MM.1S (cell line): ENCODE data around the gene ANXA2.
A peak's percentile ranks its signal among the peaks of the same experiment; 100 is the strongest.

Experiments used
- DNase-seq: peaks from one replicate; pipeline ENCODE4 v3.0.0-alpha.2; 2015
- H2AFZ ChIP-seq: fragments of 300-600 bp; sonication (generic); 2 replicates; pipeline ENCODE4 v1.6.0; 2016; ENCODE audit warnings: antibody characterized with exemption, low read length
- H3F3A ChIP-seq: fragments of 300-600 bp; sonication (generic); 2 replicates; pipeline ENCODE4 v1.6.1; 2016; ENCODE audit warnings: mild to moderate bottlenecking, antibody characterized with exemption, low read length, moderate library complexity, mixed read lengths; ENCODE audit not compliant: insufficient read depth
- H3K27ac ChIP-seq: fragments of 300-600 bp; sonication (generic); 2 replicates; pipeline ENCODE4 v1.5.1; 2016; ENCODE audit warnings: mild to moderate bottlenecking, low read length
- H3K27me3 ChIP-seq: fragments of 300-600 bp; sonication (generic); replicated peaks from 2 replicates; pipeline ENCODE4 v1.6.0; 2016; ENCODE audit warnings: low read length; ENCODE audit not compliant: insufficient read depth
- H3K36me3 ChIP-seq: fragments of 300-600 bp; sonication (generic); replicated peaks from 2 replicates; pipeline ENCODE4 v1.6.1; 2016; ENCODE audit warnings: mild to moderate bottlenecking, low read length, mixed read lengths; ENCODE audit not compliant: insufficient read depth
- H3K4me1 ChIP-seq: fragments of 300-600 bp; sonication (generic); 2 replicates; pipeline ENCODE4 v1.6.1; 2016; ENCODE audit warnings: low read length, mixed read lengths
- H3K4me2 ChIP-seq: fragments of 300-600 bp; sonication (generic); 2 replicates; pipeline ENCODE4 v1.6.0; 2016; ENCODE audit warnings: low read depth, low read length
- H3K4me3 ChIP-seq: fragments of 300-600 bp; sonication (generic); 2 replicates; pipeline ENCODE4 v1.5.1; 2016; ENCODE audit warnings: low read length, mixed read lengths
- H3K79me2 ChIP-seq: fragments of 300-600 bp; sonication (generic); 2 replicates; pipeline ENCODE4 v1.6.1; 2016; ENCODE audit warnings: mixed run types, low read length, mixed read lengths
- H3K9ac ChIP-seq: fragments of 300-600 bp; sonication (generic); 2 replicates; pipeline ENCODE4 v1.6.1; 2016; ENCODE audit warnings: low read length, mixed read lengths
- H3K9me2 ChIP-seq: fragments of 300-600 bp; sonication (generic); replicated peaks from 2 replicates; pipeline ENCODE4 v1.6.1; 2016; ENCODE audit warnings: mild to moderate bottlenecking, low read length, mixed read lengths; ENCODE audit not compliant: insufficient read depth
- H3K9me3 ChIP-seq: fragments of 300-600 bp; sonication (generic); replicated peaks from 2 replicates; pipeline ENCODE4 v1.6.1; 2016; ENCODE audit warnings: mild to moderate bottlenecking, low read length, mixed read lengths; ENCODE audit not compliant: insufficient read depth
- H4K20me1 ChIP-seq: fragments of 300-600 bp; sonication (generic); 2 replicates; pipeline ENCODE4 v1.6.1; 2016; ENCODE audit warnings: mild to moderate bottlenecking, low read length, moderate library complexity, mixed read lengths; ENCODE audit not compliant: insufficient read depth
- EZH2 ChIP-seq: fragments of 300-600 bp; sonication (generic); optimal IDR thresholded peaks from 2 replicates; pipeline ENCODE3; 2017; ENCODE audit warnings: low read depth, mild to moderate bottlenecking, antibody characterized with exemption, low read length, mixed read lengths
- EZH2phosphoT487 ChIP-seq: fragments of 300-600 bp; sonication (generic); IDR thresholded peaks from 2 replicates; pipeline ENCODE4 v1.6.1; 2018; ENCODE audit warnings: antibody characterized with exemption, low read length
- TF ChIP-seq, protein P1 (sequence below): fragments of 300-600 bp; sonication (generic); IDR thresholded peaks from 2 replicates; pipeline ENCODE4 v1.5.1; 2016; ENCODE audit warnings: antibody characterized with exemption, low read length, mixed read lengths

ANXA2 gene

GRCh38 chr15:60408463-60408981 is 10.7 kb upstream of the ANXA2 start:
- Histone ChIP-seq H3K9me3 (no peaks in the 10 kb centered on the region), H3K36me3 (no peaks in the 10 kb centered on the region), H3K27me3 (no peaks in the 10 kb centered on the region), H3K4me2 (peak overlapping the region; percentile 35), H3K9ac (no peak overlapping the region), H4K20me1 (no peaks in the 10 kb centered on the region), H3K4me3 (no peak overlapping the region), H3F3A (0 out of 2 replicates have a peak, but pooled peaks cover 9% of the 10 kb centered on the region), H3K9me2 (no peaks in the 10 kb centered on the region), H3K79me2 (no peaks in the 10 kb centered on the region), H3K4me1 (peaks cover 13% of the 10 kb centered on the region), H3K27ac (peak overlapping the region; percentile 24; the same call in 1 of the 2 replicates), H2AFZ (peak overlapping the region; percentile 10)
- TF ChIP-seq, protein P1, sequence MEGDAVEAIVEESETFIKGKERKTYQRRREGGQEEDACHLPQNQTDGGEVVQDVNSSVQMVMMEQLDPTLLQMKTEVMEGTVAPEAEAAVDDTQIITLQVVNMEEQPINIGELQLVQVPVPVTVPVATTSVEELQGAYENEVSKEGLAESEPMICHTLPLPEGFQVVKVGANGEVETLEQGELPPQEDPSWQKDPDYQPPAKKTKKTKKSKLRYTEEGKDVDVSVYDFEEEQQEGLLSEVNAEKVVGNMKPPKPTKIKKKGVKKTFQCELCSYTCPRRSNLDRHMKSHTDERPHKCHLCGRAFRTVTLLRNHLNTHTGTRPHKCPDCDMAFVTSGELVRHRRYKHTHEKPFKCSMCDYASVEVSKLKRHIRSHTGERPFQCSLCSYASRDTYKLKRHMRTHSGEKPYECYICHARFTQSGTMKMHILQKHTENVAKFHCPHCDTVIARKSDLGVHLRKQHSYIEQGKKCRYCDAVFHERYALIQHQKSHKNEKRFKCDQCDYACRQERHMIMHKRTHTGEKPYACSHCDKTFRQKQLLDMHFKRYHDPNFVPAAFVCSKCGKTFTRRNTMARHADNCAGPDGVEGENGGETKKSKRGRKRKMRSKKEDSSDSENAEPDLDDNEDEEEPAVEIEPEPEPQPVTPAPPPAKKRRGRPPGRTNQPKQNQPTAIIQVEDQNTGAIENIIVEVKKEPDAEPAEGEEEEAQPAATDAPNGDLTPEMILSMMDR: no peak
- no peak for TF ChIP-seq EZH2
- no peak for TF ChIP-seq EZH2phosphoT487
- DNase-seq: peak; percentile 35

DNA sequence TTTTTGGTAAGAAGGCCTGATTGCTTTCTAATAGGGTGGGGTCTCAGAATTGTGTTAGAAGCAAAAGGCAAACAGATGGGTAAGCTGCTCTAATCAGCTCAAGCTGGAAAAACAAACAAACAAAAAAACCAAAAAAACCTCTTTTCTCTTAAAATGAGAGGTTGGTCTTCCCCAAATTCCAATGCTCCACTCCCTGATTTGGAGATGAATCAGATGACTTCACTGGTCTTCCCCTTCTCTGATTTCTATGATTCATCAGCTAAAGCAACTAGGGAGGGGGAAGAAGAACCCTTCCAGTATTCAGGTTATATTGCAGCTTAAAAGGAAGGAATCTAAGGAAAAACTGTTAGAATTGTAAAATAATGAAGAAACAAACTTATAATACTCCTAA is 9.6 kb upstream of the ANXA2 start:
- no peak overlapping the region for H3K4me3 ChIP-seq
- no peak overlapping the region for H3K27ac ChIP-seq
- H4K20me1 ChIP-seq: no peaks in the 10 kb centered on the region
- TF ChIP-seq EZH2phosphoT487: no peak
- TF ChIP-seq, protein P1: no peak
- no peak for TF ChIP-seq EZH2
- no peaks in the 10 kb centered on the region for H3K9me3 ChIP-seq
- no peak overlapping the region for H3K9ac ChIP-seq
- DNase-seq: no peak
- no peaks in the 10 kb centered on the region for H3K79me2 ChIP-seq
- H3K9me2 ChIP-seq: no peaks in the 10 kb centered on the region
- H3K4me1 ChIP-seq: peaks cover 13% of the 10 kb centered on the region
- H3F3A ChIP-seq: 0 out of 2 replicates have a peak, but pooled peaks cover 9% of the 10 kb centered on the region
- no peaks in the 10 kb centered on the region for H3K36me3 ChIP-seq
- H3K4me2 ChIP-seq: no peak overlapping the region
- no peak overlapping the region for H2AFZ ChIP-seq
- H3K27me3 ChIP-seq: no peaks in the 10 kb centered on the region

GRCh38 chr15:60406513-60407414 is 9.0 kb upstream of the ANXA2 start:
- Histone ChIP-seq H3K4me2 (no peak overlapping the region), H2AFZ (no peak overlapping the region), H4K20me1 (no peaks in the 10 kb centered on the region), H3K9ac (no peak overlapping the region), H3K9me2 (no peaks in the 10 kb centered on the region), H3K4me3 (no peak overlapping the region), H3F3A (0 out of 2 replicates have a peak, but pooled peaks cover 9% of the 10 kb centered on the region), H3K36me3 (no peaks in the 10 kb centered on the region), H3K4me1 (peaks cover 13% of the 10 kb centered on the region), H3K27ac (no peak overlapping the region), H3K9me3 (no peaks in the 10 kb centered on the region), H3K79me2 (no peaks in the 10 kb centered on the region), H3K27me3 (no peaks in the 10 kb centered on the region)
- TF ChIP-seq EZH2phosphoT487: no peak
- TF ChIP-seq, protein P1: no peak
- TF ChIP-seq EZH2: no peak
- no peak for DNase-seq
